ENCODE results near the gene SRSF7.

DNA sequence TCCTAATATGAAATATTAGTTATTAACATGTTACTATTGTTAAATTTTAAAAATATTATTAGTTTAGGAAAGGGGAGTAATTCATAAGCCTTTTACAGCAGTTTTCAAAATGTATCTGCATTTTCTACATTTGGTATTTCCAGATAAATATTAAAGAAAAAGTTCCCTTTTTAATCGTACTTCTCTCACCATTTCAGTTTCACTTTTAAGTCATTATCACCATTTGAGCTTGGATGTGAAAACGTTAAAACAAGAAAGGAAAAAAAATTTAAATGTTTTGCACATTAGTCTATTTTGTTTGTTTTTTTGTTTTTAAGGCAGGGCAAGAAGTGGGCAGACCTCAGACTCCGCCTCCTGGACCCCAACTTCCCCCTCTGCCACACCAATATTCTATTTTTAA lies 3.3 kb upstream of the SRSF7 start:
- no peak for TF ChIP-seq POLR2AphosphoS5 (IDR thresholded peaks at IDR 0.05)
- no peak for TF ChIP-seq POLR2A (IDR thresholded peaks at IDR 0.05)
- TF ChIP-seq, protein P1, sequence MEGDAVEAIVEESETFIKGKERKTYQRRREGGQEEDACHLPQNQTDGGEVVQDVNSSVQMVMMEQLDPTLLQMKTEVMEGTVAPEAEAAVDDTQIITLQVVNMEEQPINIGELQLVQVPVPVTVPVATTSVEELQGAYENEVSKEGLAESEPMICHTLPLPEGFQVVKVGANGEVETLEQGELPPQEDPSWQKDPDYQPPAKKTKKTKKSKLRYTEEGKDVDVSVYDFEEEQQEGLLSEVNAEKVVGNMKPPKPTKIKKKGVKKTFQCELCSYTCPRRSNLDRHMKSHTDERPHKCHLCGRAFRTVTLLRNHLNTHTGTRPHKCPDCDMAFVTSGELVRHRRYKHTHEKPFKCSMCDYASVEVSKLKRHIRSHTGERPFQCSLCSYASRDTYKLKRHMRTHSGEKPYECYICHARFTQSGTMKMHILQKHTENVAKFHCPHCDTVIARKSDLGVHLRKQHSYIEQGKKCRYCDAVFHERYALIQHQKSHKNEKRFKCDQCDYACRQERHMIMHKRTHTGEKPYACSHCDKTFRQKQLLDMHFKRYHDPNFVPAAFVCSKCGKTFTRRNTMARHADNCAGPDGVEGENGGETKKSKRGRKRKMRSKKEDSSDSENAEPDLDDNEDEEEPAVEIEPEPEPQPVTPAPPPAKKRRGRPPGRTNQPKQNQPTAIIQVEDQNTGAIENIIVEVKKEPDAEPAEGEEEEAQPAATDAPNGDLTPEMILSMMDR (IDR thresholded peaks at IDR 0.05 in 8 of 11, conservative IDR thresholded peaks at IDR 0.05 in 3 of 11), result no peak

Measured in spleen (tissue), 7 donors.